Smooth muscle cell (in vitro differentiated cells): ENCODE data around the gene FCGR3A. TPM values are rescaled to one million over a fixed set of nuclear protein-coding genes. Genes with fewer than 3 reads are reported as not detected.

Experiments
- DNase-seq: peaks from one replicate; lab custom pipeline; 2025; ENCODE audit not compliant: unreplicated experiment; lab: John Stamatoyannopoulos, UW
- H2AFZ ChIP-seq: fragments of 200-600 bp; sonication (generic); 2 replicates; pipeline ENCODE4 v1.6.0; 2016; ENCODE audit warnings: antibody characterized with exemption, low read depth, mild to moderate bottlenecking
- H3F3A ChIP-seq: fragments of 200-600 bp; sonication (generic); 2 replicates; pipeline ENCODE4 v1.6.0; 2017; ENCODE audit warnings: antibody characterized with exemption, low read depth
- H3K27ac ChIP-seq: fragments of 200-600 bp; sonication (generic); 2 replicates; pipeline ENCODE4 v1.5.1; 2016; ENCODE audit warnings: low read depth, mild to moderate bottlenecking
- H3K27me3 ChIP-seq: fragments of 200-600 bp; sonication (generic); 2 replicates; pipeline ENCODE4 v1.6.1; 2016; ENCODE audit warnings: low read depth, mild to moderate bottlenecking
- H3K36me3 ChIP-seq: fragments of 200-600 bp; sonication (generic); 2 replicates; pipeline ENCODE4 v1.5.1; 2016; ENCODE audit warnings: low read depth
- H3K4me1 ChIP-seq: fragments of 200-600 bp; sonication (generic); 2 replicates; pipeline ENCODE4 v1.5.1; 2016; ENCODE audit warnings: low read depth
- H3K4me2 ChIP-seq: fragments of 200-600 bp; sonication (generic); 2 replicates; pipeline ENCODE4 v1.6.0; 2016; ENCODE audit warnings: mild to moderate bottlenecking
- H3K4me3 ChIP-seq: fragments of 200-600 bp; sonication (generic); 2 replicates; pipeline ENCODE4 v1.5.1; 2016; ENCODE audit warnings: mild to moderate bottlenecking
- H3K79me2 ChIP-seq: fragments of 200-600 bp; sonication (generic); 2 replicates; pipeline ENCODE4 v1.6.0; 2016; ENCODE audit warnings: low read depth, mild to moderate bottlenecking
- H3K9ac ChIP-seq: fragments of 200-600 bp; sonication (generic); 2 replicates; pipeline ENCODE4 v1.6.0; 2016; ENCODE audit warnings: low read depth
- H3K9me3 ChIP-seq: fragments of 200-600 bp; sonication (generic); replicated peaks from 2 replicates; pipeline ENCODE4 v1.5.1; 2016; ENCODE audit warnings: low read depth
- H4K20me1 ChIP-seq: fragments of 200-600 bp; sonication (generic); 2 replicates; pipeline ENCODE4 v1.6.0; 2016; ENCODE audit warnings: low read depth
- WGBS: methylation state at CpG from one replicate; pipeline ENCODE4 v1.1.7; 2016; ENCODE audit warnings: low lambda C conversion rate; 5-methylcytosine and 5-hydroxymethylcytosine counted together
- polyA plus RNA-seq: library from polyadenylated mRNA; unstranded; fragments of >200 nt; fragmentation: Nextera tagmentation; extraction: Ambion mirVana; gene quantifications from 2 replicates; pipeline ENCODE4 v1.2.1, GENCODE V29; 2016
- total RNA-seq: library from RNA; depleted of rRNA; stranded (reverse); fragments of >200 nt; gene quantifications from 2 replicates; pipeline ENCODE4 v1.2.3, GENCODE V29; 2014
- TF ChIP-seq, protein P1 (sequence below): fragments of 200-600 bp; sonication (generic); IDR thresholded peaks from 2 replicates; pipeline ENCODE4 v1.5.1; 2017; ENCODE audit warnings: borderline replicate concordance, mild to moderate bottlenecking, antibody characterized with exemption; ENCODE audit not compliant: insufficient read depth, poor library complexity, severe bottlenecking

FCGR3A gene
- total and polyA plus RNA-seq, 2 experiments from 2014 or later: 0.09 TPM; not detected in 1

- H2AFZ ChIP-seq: no peak overlapping the region
- no peak overlapping the region for H3K9ac ChIP-seq
- H4K20me1 ChIP-seq: no peaks in the 10 kb centered on the region
- H3K4me2 ChIP-seq: no peak overlapping the region
- H3K4me3 ChIP-seq: no peak overlapping the region
- H3K79me2 ChIP-seq: no peaks in the 10 kb centered on the region
- DNase-seq: no peak
- H3K27me3 ChIP-seq: peaks cover 37% of the 10 kb centered on the region
- H3K4me1 ChIP-seq: no peaks in the 10 kb centered on the region
- no peaks in the 10 kb centered on the region for H3K9me3 ChIP-seq
- no peak overlapping the region for H3K27ac ChIP-seq
- no peaks in the 10 kb centered on the region for H3K36me3 ChIP-seq
- 88% methylated on average over 2 of the region's 2 CpGs for WGBS
- peaks cover 6% of the 10 kb centered on the region for H3F3A ChIP-seq
- TF ChIP-seq, protein P1, sequence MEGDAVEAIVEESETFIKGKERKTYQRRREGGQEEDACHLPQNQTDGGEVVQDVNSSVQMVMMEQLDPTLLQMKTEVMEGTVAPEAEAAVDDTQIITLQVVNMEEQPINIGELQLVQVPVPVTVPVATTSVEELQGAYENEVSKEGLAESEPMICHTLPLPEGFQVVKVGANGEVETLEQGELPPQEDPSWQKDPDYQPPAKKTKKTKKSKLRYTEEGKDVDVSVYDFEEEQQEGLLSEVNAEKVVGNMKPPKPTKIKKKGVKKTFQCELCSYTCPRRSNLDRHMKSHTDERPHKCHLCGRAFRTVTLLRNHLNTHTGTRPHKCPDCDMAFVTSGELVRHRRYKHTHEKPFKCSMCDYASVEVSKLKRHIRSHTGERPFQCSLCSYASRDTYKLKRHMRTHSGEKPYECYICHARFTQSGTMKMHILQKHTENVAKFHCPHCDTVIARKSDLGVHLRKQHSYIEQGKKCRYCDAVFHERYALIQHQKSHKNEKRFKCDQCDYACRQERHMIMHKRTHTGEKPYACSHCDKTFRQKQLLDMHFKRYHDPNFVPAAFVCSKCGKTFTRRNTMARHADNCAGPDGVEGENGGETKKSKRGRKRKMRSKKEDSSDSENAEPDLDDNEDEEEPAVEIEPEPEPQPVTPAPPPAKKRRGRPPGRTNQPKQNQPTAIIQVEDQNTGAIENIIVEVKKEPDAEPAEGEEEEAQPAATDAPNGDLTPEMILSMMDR: no peak
Measured at GRCh38 chr1:161492827-161493226, 56.8 kb downstream of the FCGR3A start.

Other genes with a start within 250 kb of the FCGR3A start
- not detected in 2 replicates for gene MPZ, start 239.8 kb downstream of the FCGR3A start, total RNA-seq
- gene MPZ, start 239.8 kb downstream of the FCGR3A start, polyA plus RNA-seq: 0.22 TPM in 1 of 2 replicates, not detected in the other
- 153 and 179 TPM in 2 replicates for gene SDHC, start 235.4 kb downstream of the FCGR3A start, total RNA-seq
- gene SDHC, start 235.4 kb downstream of the FCGR3A start, polyA plus RNA-seq: 333 and 342 TPM in 2 replicates
- gene CFAP126, start 181.9 kb downstream of the FCGR3A start, total RNA-seq: not detected in 2 replicates
- gene CFAP126, start 181.9 kb downstream of the FCGR3A start, polyA plus RNA-seq: not detected in 2 replicates
- gene FCGR2A, start 44.4 kb downstream of the FCGR3A start, total RNA-seq: 0.36 TPM in 1 of 2 replicates, not detected in the other
- 0.15 and 0.46 TPM in 2 replicates for gene FCGR2A, start 44.4 kb downstream of the FCGR3A start, polyA plus RNA-seq
- gene HSPA6, start 25.3 kb downstream of the FCGR3A start, total RNA-seq: 0.18 and 0.81 TPM in 2 replicates
- gene HSPA6, start 25.3 kb downstream of the FCGR3A start, polyA plus RNA-seq: 0.14 and 0.45 TPM in 2 replicates
- gene FCGR3B, start 81.4 kb upstream of the FCGR3A start, total RNA-seq: 1.5 TPM in 1 of 2 replicates, not detected in the other
- gene FCGR3B, start 81.4 kb upstream of the FCGR3A start, polyA plus RNA-seq: 1.8 TPM in 1 of 2 replicates, not detected in the other
- not detected in 2 replicates for gene FCGR2B, start 113.3 kb upstream of the FCGR3A start, total RNA-seq
- gene FCGR2B, start 113.3 kb upstream of the FCGR3A start, polyA plus RNA-seq: not detected in 2 replicates
- gene FCRLA, start 157.4 kb upstream of the FCGR3A start, total RNA-seq: 0.40 TPM in 1 of 2 replicates, not detected in the other
- gene FCRLA, start 157.4 kb upstream of the FCGR3A start, polyA plus RNA-seq: 0.35 TPM in 1 of 2 replicates, not detected in the other
- gene FCRLB, start 171.7 kb upstream of the FCGR3A start, total RNA-seq: 0.31 and 0.99 TPM in 2 replicates
- 0.12 and 0.50 TPM in 2 replicates for gene FCRLB, start 171.7 kb upstream of the FCGR3A start, polyA plus RNA-seq
- gene DUSP12, start 200.0 kb upstream of the FCGR3A start, total RNA-seq: 39.3 and 45.7 TPM in 2 replicates
- gene DUSP12, start 200.0 kb upstream of the FCGR3A start, polyA plus RNA-seq: 39.2 and 41.8 TPM in 2 replicates
- gene ATF6, start 216.5 kb upstream of the FCGR3A start, total RNA-seq: 22.9 and 25.5 TPM in 2 replicates
- 7.8 and 9.3 TPM in 2 replicates for gene ATF6, start 216.5 kb upstream of the FCGR3A start, polyA plus RNA-seq